ENCODE data around the gene NSRP1.
"Not testable (repeated sequence)": the region's sequence is repeated elsewhere in the genome, so short reads cannot be mapped to it uniquely, and the experiment has no call there.

The NSRP1 gene

GRCh38 chr17:30222721-30223175 lies 106.1 kb downstream of the NSRP1 start:
- DNase-seq (ENCODE audit: low spot score), result no peak

DNA sequence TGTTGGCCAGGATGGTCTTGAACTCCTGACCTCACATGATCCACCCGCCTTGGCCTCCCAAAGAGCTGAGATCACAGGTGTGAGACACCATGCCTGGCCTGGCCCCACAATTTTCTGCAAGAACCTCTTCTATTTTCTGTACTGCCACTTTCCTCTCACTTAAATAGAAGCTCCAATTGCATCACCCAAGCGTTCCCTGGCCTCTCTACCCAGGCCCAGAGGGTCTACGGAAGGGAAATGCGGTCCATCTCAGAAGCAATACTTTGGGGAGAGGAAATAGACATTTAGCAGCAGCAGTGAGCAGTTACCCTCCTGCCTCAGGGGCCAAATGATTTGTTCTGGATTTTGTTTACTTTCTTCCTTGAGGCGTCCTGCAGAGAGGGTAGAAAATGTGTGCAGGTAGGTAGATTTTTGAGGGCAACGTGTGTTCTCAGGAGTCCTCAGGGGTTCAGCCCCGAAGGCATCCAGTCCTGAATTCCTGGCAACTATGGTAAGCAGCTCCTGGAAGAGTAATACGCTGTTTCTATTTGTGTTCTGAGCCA lies 107.9 kb downstream of the NSRP1 start:
- DNase-seq (ENCODE audit: low spot score), result no peak

DNA sequence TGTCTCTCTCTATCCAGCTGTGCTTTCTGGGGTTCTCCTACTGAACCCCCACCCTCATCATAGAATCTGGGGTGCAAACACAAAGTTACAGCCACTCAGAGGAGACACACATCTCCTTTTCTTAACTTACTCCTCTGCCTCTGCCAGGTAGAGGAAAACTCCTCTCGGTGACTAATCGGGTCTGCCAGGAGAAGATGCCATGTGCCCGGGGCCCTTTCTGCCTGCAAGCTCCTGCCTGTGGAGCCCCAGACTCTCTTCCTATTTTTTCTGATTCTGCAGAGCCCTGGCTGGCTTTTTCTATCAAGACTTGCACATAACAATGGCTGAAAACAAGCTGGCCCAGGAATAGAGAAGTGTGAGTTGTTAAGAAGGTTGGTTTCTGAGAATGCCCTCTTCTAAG lies 108.5 kb downstream of the NSRP1 start:
- DNase-seq (ENCODE audit: low spot score), result no peak

DNA sequence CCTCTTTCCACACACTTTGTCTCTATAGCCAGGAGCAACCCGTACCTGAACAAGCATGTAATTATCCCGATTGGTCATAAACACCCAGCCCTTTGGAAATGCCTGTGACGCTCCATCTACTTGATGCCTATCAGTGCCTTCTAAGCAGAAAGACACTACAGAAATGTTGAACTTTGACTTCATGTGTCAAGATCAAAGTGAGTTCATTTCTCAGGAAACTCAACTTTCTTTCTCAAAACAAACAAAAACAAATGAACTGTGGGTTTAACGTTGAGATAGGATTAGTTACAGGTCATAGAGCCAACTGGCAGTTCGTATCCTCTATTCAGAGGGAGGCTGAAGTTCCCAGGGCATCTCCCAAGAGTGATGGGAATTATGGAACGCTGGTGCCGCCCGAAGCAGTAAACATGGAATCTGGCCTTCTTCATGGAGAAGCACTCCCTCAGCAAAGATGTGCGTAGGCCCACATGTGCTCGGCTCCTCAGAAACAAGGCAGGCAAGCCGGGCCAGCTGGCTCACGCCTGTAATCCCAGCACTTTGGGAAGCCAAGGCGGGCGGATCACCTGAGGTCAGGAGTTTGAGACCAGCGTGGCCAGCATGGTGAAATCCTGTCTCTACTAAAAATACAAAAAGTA lies 109.4 kb downstream of the NSRP1 start:
- no peak for DNase-seq (ENCODE audit: low spot score)

DNA sequence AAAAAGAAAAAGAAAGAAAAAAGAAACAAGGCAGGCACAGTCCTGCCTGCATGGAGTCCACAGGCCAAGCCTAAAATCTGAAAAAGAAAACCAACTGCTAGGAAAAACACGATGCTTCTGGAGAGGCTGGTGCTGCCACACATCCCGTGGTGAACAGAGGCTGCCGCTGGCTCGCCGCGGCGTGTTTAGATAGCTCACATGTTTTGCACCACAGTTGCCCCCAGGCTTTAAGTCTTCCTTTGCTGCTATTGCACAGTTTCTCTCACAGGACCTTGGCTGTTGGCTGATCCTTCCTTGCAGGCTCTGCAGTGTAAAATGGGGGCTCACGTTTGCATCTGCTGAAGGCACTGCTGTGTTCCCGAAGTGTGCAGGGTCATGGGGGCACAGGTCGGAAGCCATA lies 110.3 kb downstream of the NSRP1 start:
- no peak for DNase-seq (ENCODE audit: low spot score)

GRCh38 chr17:30228011-30228410 lies 111.4 kb downstream of the NSRP1 start:
- DNase-seq (ENCODE audit: low spot score), result no peak

DNA sequence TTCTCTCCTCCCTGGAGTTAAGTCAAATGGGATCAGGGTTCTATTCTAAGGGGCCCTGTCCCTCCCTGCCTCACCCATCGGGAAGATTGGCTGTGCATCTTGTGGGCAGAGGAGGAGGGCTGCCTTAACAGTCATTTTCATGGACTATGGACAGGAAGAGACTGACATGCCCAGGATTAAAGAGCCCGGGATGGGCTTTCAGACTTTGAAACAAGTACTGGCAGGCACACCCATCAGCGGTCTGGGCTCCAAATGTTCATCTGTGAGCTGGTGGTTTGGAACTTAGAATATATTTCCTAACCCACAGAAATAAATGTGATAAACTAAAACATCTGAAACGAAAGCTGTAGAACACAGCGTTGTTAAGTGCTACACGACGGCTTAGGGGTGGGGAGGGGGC lies 112.4 kb downstream of the NSRP1 start:
- no peak for DNase-seq (ENCODE audit: low spot score)

DNA sequence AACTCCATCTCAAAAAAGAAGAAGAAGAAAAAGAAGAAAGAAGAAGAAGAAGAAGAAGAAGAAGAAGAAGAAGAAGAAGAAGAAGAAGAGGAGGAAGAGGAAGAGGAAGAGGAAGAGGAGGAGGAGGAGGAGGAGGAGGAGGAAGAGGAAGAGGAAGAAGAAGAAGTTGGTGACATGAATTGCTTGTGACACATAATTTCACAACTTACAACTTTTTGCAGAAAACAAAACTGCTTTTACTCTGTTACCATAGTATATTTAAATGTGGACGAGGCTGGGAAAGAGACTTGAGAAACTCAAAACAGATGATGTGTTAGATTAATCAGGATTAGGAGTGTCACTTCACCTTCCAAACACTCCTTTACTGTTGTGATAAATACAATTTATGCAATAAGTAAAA lies 113.4 kb downstream of the NSRP1 start:
- not testable (repeated sequence) for DNase-seq (ENCODE audit: low spot score)

DNA sequence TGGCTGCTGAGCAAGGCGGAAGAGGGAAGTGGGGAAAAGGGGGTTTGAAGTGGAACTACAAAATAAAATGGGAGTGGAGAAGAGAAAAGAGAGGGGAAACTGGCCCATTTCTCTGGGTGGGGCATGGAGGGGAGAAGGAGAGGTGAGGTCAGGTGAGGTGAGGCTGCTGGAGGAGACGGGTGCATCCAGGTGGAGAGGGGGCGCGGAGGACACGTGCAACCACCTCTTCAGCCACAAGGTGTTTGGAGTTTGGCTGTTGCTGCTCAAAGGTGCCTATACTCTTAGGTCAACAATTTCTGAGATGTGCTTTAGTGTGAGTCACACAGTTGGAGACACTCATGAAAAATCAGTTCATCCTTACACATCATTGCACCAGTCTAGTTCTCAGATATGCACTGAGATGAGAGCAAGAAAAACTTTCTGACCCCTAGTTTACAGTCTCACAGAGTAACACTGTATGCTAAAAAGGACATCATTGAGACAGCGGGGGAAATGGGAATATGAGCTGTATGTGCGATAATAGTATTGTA lies 114.0 kb downstream of the NSRP1 start:
- no peak for DNase-seq (ENCODE audit: low spot score)

- no peak for DNase-seq (ENCODE audit: low spot score)
Observed at GRCh38 chr17:30232015-30232823, 115.6 kb downstream of the NSRP1 start.

- no peak for DNase-seq (ENCODE audit: low spot score)
Observed at GRCh38 chr17:30232824-30233427, 116.3 kb downstream of the NSRP1 start.

- DNase-seq (ENCODE audit: low spot score), result no peak
Observed at GRCh38 chr17:30234296-30234695, 117.7 kb downstream of the NSRP1 start.

DNA sequence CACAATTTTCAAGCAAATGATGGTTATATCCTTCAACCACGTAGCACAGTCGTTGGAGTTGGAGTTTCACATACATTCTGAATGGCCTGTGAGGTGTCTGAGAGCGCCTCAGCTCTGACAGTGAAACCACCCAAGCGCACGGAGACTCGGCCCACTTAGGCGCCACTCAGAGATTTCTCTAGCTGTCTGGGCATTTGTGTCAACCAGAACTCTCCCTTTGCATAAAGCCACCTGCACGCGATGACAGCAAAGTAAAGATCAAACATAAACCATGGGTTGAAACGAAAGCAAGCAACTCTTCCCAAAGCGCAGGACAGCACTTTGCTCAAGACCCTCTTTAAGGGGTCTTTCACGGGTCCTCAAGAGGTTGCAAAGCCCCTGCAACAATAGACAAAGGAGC lies 118.3 kb downstream of the NSRP1 start:
- DNase-seq (ENCODE audit: low spot score), result no peak

GRCh38 chr17:30235386-30236296 lies 119.0 kb downstream of the NSRP1 start, which contains the start of gene SLC6A4:
Gene SLC6A4, minus strand, starts transcription at chr17:30235697. Its CDS starts 13,739 bp downstream, at chr17:30221958.
- no peak for DNase-seq (ENCODE audit: low spot score)

Measured in CD4-positive, alpha-beta T cell treated with Interleukin-2 at 100 ng/mL for 4 hours (primary cell).